Stimulated activated CD4-positive, alpha-beta T cell treated with anti-CD3 and anti-CD28 coated beads, Interleukin-1b, Interleukin-23, amount 100 ng/mL, for 48 hours (primary cell): ENCODE results near the gene POP7.
A peak's percentile ranks its signal among the peaks of the same experiment; 100 is the strongest.
"Not testable (repeated sequence)": the region's sequence is repeated elsewhere in the genome, so short reads cannot be mapped to it uniquely, and the experiment has no call there.

Source experiments
- DNase-seq: peaks from one replicate; pipeline ENCODE4 v3.0.0-alpha.2; 2020

Gene POP7

GRCh38 chr7:100692578-100692961 lies 13.4 kb upstream of the POP7 start:
- no peak for DNase-seq

- DNase-seq = no peak
Observed at GRCh38 chr7:100693312-100694097, 12.4 kb upstream of the POP7 start.

- DNase-seq = peak; percentile 64
Observed at GRCh38 chr7:100694098-100694745, 11.7 kb upstream of the POP7 start, which contains the start of gene GIGYF1. GIGYF1 (minus strand) TSS chr7:100694250; CDS start chr7:100688238, 6,012 bp downstream.

GRCh38 chr7:100696123-100696521 lies 9.8 kb upstream of the POP7 start:
- DNase-seq = no peak

GRCh38 chr7:100699018-100699417 lies 6.9 kb upstream of the POP7 start:
- no peak for DNase-seq

- not testable (repeated sequence) for DNase-seq
Observed at GRCh38 chr7:100701089-100701488, 4.8 kb upstream of the POP7 start.

GRCh38 chr7:100705320-100705752 lies 585 bp upstream of the POP7 start:
- peak; percentile 82 for DNase-seq

- DNase-seq = no peak
Observed at GRCh38 chr7:100706672-100707311, 871 bp downstream of the POP7 start.

GRCh38 chr7:100708395-100708794 lies 2.5 kb downstream of the POP7 start:
- DNase-seq = no peak

GRCh38 chr7:100710452-100710851 lies 4.5 kb downstream of the POP7 start:
- no peak for DNase-seq

GRCh38 chr7:100711369-100711768 lies 5.4 kb downstream of the POP7 start:
- no peak for DNase-seq

GRCh38 chr7:100714725-100715124 lies 8.8 kb downstream of the POP7 start:
- no peak for DNase-seq

GRCh38 chr7:100717073-100717472 lies 11.2 kb downstream of the POP7 start:
- not testable (repeated sequence) for DNase-seq

- DNase-seq = no peak
Observed at GRCh38 chr7:100719523-100720278, 13.8 kb downstream of the POP7 start.

- DNase-seq = no peak
Observed at GRCh38 chr7:100720279-100720670, 14.4 kb downstream of the POP7 start, which contains the start of gene EPO. EPO (plus strand) TSS chr7:100720468; CDS start chr7:100720981, 513 bp downstream.

GRCh38 chr7:100720671-100721504 lies 15.0 kb downstream of the POP7 start:
- no peak for DNase-seq

GRCh38 chr7:100721505-100721812 lies 15.5 kb downstream of the POP7 start:
- no peak for DNase-seq

GRCh38 chr7:100722480-100723212 lies 16.7 kb downstream of the POP7 start:
- no peak for DNase-seq

- no peak for DNase-seq
Observed at GRCh38 chr7:100723732-100724275, 17.9 kb downstream of the POP7 start.

- DNase-seq = not testable (repeated sequence)
Observed at GRCh38 chr7:100724364-100724763, 18.4 kb downstream of the POP7 start.
